NB4 (cell line): ENCODE data around the gene ATP6V1F.

Experiments
- CTCF ChIP-seq: IDR thresholded peaks from one replicate; pipeline ENCODE4 v1.5.1; 2012; ENCODE audit warnings: low read depth, low read length
- MYC ChIP-seq: IDR thresholded peaks from 2 replicates; pipeline ENCODE4 v1.6.1; 2011; ENCODE audit warnings: low read depth, low read length
- POLR2A ChIP-seq: IDR thresholded peaks from 2 replicates; pipeline ENCODE4 v1.6.1; 2011; ENCODE audit warnings: mild to moderate bottlenecking; ENCODE audit not compliant: insufficient read length; ENCODE audit errors: extremely low read depth
- TF ChIP-seq, protein P1 (sequence below): IDR thresholded peaks from 2 replicates; pipeline ENCODE4 v1.6.1; 2011; ENCODE audit warnings: low read depth, low read length

DNA sequence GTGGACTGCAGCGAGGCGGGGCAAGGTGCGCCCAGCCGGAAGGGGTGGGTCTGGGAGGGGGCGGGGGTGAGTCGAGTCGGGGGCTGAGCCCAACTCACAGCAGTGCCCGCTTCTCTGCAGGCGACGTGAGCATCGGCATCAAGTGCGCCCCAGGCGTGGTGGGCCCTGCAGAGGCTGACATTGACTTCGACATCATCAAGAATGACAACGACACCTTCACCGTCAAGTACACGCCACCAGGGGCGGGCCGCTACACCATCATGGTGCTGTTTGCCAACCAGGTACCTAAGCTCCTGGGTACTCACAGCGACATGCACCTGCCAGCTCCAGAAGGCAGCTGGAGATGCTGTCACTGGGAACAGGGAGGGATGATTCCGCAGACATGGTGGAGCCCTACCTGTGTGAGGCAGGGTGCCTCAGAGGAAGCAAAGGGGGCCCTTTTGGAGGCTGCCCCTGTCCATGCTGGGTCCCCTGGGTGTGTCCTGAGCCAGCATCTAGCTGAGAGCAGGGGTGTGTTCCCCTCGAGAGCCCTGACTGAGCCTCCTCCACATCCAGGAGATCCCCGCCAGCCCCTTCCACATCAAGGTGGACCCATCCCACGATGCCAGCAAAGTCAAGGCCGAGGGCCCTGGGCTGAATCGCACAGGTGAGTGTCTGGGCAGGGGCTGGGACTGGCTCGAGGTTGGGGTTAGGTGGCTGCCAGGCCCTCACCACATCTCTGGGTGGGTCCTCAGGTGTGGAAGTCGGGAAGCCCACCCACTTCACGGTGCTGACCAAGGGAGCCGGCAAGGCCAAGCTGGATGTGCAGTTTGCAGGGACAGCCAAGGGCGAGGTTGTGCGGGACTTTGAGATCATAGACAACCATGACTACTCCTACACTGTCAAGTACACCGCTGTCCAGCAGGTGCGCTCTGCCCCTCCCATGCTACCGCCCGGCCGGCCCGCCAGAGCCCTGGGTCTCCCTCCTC lies 19.7 kb upstream of the ATP6V1F start:
- TF ChIP-seq, protein P1, sequence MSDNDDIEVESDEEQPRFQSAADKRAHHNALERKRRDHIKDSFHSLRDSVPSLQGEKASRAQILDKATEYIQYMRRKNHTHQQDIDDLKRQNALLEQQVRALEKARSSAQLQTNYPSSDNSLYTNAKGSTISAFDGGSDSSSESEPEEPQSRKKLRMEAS = no peak
- no peak for TF ChIP-seq CTCF
- TF ChIP-seq POLR2A = no peak
- TF ChIP-seq MYC = no peak
